DND-41 (cell line): Measurements from ENCODE around the gene ZNF488.

Experiments used
- ATAC-seq: fragments of 200-7000 bp; cut with Tn5 transposase; 3 replicates; pipeline ENCODE4 v1.9.1; 2021; ENCODE audit warnings: low read depth; ENCODE audit not compliant: insufficient read depth
- DNase-seq: peaks from one replicate; pipeline ENCODE4 v3.0.0-alpha.2; 2020
- H2AFZ ChIP-seq: 2 replicates; pipeline ENCODE4 v1.6.0; 2012; ENCODE audit warnings: low read depth, low read length
- H3K27ac ChIP-seq: 2 replicates; pipeline ENCODE4 v1.5.1; 2012; ENCODE audit warnings: low read length, inconsistent platforms
- H3K27me3 ChIP-seq: fragments of 200-600 bp; sonication (generic); 2 replicates; pipeline ENCODE4 v1.6.0; 2012; ENCODE audit warnings: low read length, mild to moderate bottlenecking, inconsistent platforms; ENCODE audit not compliant: insufficient read depth, poor library complexity
- H3K36me3 ChIP-seq: 2 replicates; pipeline ENCODE4 v1.5.1; 2012; ENCODE audit warnings: low read length, inconsistent platforms; ENCODE audit not compliant: insufficient read depth
- H3K4me1 ChIP-seq: 2 replicates; pipeline ENCODE4 v1.5.1; 2012; ENCODE audit warnings: mild to moderate bottlenecking, low read length; ENCODE audit not compliant: insufficient read depth
- H3K4me2 ChIP-seq: 2 replicates; pipeline ENCODE4 v1.6.0; 2012; ENCODE audit warnings: mild to moderate bottlenecking, moderate library complexity, low read length, inconsistent platforms; ENCODE audit not compliant: insufficient read depth
- H3K4me3 ChIP-seq, 2 experiments: fragments of 200-600 bp in 1 of 2; shearing (Covaris generic) in 1 of 2; 2 replicates each; pipeline ENCODE4 v1.5.1; 2012 to 2016; ENCODE audit warnings: inconsistent platforms in 2 of 2, low read length in 2 of 2, mild to moderate bottlenecking in 2 of 2, low read depth in 1 of 2, moderate library complexity in 1 of 2
- H3K79me2 ChIP-seq: 2 replicates; pipeline ENCODE4 v1.6.0; 2012; ENCODE audit warnings: low read length, inconsistent platforms; ENCODE audit not compliant: insufficient read depth
- H3K9ac ChIP-seq: 2 replicates; pipeline ENCODE4 v1.6.0; 2012; ENCODE audit warnings: low read depth, mild to moderate bottlenecking, inconsistent platforms, low read length, moderate library complexity
- H3K9me3 ChIP-seq: 2 replicates; pipeline ENCODE4 v1.5.1; 2012; ENCODE audit warnings: low read length, moderate library complexity, mild to moderate bottlenecking, inconsistent platforms; ENCODE audit not compliant: insufficient read depth, severe bottlenecking
- H4K20me1 ChIP-seq: 2 replicates; pipeline ENCODE4 v1.6.0; 2012; ENCODE audit warnings: low read length; ENCODE audit not compliant: insufficient read depth
- CTCF ChIP-seq: IDR thresholded peaks from 2 replicates; pipeline ENCODE4 v1.5.1; 2012; ENCODE audit warnings: borderline replicate concordance, low read length, moderate library complexity, mild to moderate bottlenecking; ENCODE audit not compliant: poor library complexity, severe bottlenecking; ENCODE audit errors: extremely low read depth
- EZH2 ChIP-seq: IDR thresholded peaks from 3 replicates; pipeline ENCODE4 v1.6.1; 2012; ENCODE audit warnings: borderline replicate concordance, low read depth, mild to moderate bottlenecking, moderate library complexity, low read length, inconsistent platforms; ENCODE audit not compliant: severe bottlenecking

The ZNF488 gene

GRCh38 chr10:47414752-47415519, 30.8 kb upstream of the ZNF488 start:
- Histone ChIP-seq H3K36me3 (no peaks in the 10 kb centered on the region), H3K27me3 (no peaks in the 10 kb centered on the region), H2AFZ (no peak overlapping the region), H4K20me1 (no peaks in the 10 kb centered on the region), H3K9ac (no peak overlapping the region), H3K4me2 (no peak overlapping the region), H3K4me1 (no peaks in the 10 kb centered on the region), H3K27ac (no peak overlapping the region), H3K4me3 (no peak overlapping the region), H3K79me2 (no peaks in the 10 kb centered on the region), H3K9me3 (no peaks in the 10 kb centered on the region)
- TF ChIP-seq EZH2 (no peak), CTCF (no peak)
- no peak for ATAC-seq
- DNase-seq: no peak

GRCh38 chr10:47414227-47414592, 30.1 kb upstream of the ZNF488 start:
- Histone ChIP-seq H3K36me3 (no peaks in the 10 kb centered on the region), H2AFZ (no peak overlapping the region), H3K9ac (no peak overlapping the region), H3K4me2 (no peak overlapping the region), H3K79me2 (no peaks in the 10 kb centered on the region), H3K9me3 (no peaks in the 10 kb centered on the region), H3K4me1 (no peaks in the 10 kb centered on the region), H4K20me1 (no peaks in the 10 kb centered on the region), H3K4me3 (no peak overlapping the region), H3K27me3 (no peaks in the 10 kb centered on the region), H3K27ac (no peak overlapping the region)
- ATAC-seq (no peak), DNase-seq (no peak)
- TF ChIP-seq CTCF (no peak), EZH2 (no peak)

GRCh38 chr10:47413531-47414226, 29.6 kb upstream of the ZNF488 start:
- Histone ChIP-seq H3K9me3 (no peaks in the 10 kb centered on the region), H3K9ac (no peak overlapping the region)
- TF ChIP-seq CTCF (no peak), EZH2 (no peak)

GRCh38 chr10:47412869-47413268, 28.8 kb upstream of the ZNF488 start:
- Histone ChIP-seq H3K27me3 (no peaks in the 10 kb centered on the region), H3K27ac (no peak overlapping the region), H4K20me1 (no peaks in the 10 kb centered on the region), H3K79me2 (no peaks in the 10 kb centered on the region), H3K9me3 (no peaks in the 10 kb centered on the region), H2AFZ (no peak overlapping the region), H3K4me1 (no peaks in the 10 kb centered on the region), H3K9ac (no peak overlapping the region), H3K36me3 (no peaks in the 10 kb centered on the region), H3K4me2 (no peak overlapping the region), H3K4me3 (no peak overlapping the region)
- DNase-seq: no peak
- no peak for ATAC-seq
- TF ChIP-seq EZH2: no peak
- TF ChIP-seq CTCF: no peak

More at GRCh38 chr10:47413531-47414226, 29.6 kb upstream of the ZNF488 start:
- Histone ChIP-seq H3K4me3 (no peak overlapping the region), H3K27me3 (no peaks in the 10 kb centered on the region), H2AFZ (no peak overlapping the region), H3K4me2 (no peak overlapping the region), H3K36me3 (no peaks in the 10 kb centered on the region), H3K4me1 (no peaks in the 10 kb centered on the region), H3K27ac (no peak overlapping the region), H4K20me1 (no peaks in the 10 kb centered on the region), H3K79me2 (no peaks in the 10 kb centered on the region)
- no peak for ATAC-seq
- no peak for DNase-seq
